Heart left ventricle (tissue), 16 donors: ENCODE data around the gene PPP2R2D. TPM values are rescaled to one million over a fixed set of nuclear protein-coding genes. Genes with fewer than 3 reads are reported as not detected.

ENCODE experiments used
- ATAC-seq, 4 donors: fragments of 200-7000 bp; cut with Tn5 transposase; one replicate each; pipeline ENCODE4 v1.9.1; 2020 to 2022; ENCODE audit warnings: moderate library complexity in 4 of 4, mild to moderate bottlenecking in 3 of 4, moderate number of reproducible peaks in 1 of 4
- DNase-seq, 5 donors: peaks; one replicate each; pipeline ENCODE4 v3.0.0-alpha.2; 2020
- H3K27ac ChIP-seq, 12 donors: fragments of 200-600 bp; sonication (generic) in 4 of 12; one replicate each; pipeline versions ENCODE4 v1.5.0 to v1.8.0; 2016 to 2022; ENCODE audit warnings: mild to moderate bottlenecking in 2 of 12
- H3K27me3 ChIP-seq, 9 donors: fragments of 200-600 bp; sonication (generic) in 2 of 9; one replicate each; pipeline versions ENCODE4 v1.5.1 to v1.8.0; 2016 to 2022; ENCODE audit warnings: mild to moderate bottlenecking in 3 of 9
- H3K36me3 ChIP-seq, 9 donors: fragments of 200-600 bp; sonication (generic) in 2 of 9; one replicate each; pipeline versions ENCODE4 v1.5.0 to v1.8.0; 2018 to 2022; ENCODE audit warnings: mild to moderate bottlenecking in 2 of 9
- H3K4me1 ChIP-seq, 12 donors: fragments of 200-600 bp; sonication (generic) in 4 of 12; one replicate each; pipeline versions ENCODE4 v1.5.0 to v1.8.0; 2016 to 2022; ENCODE audit warnings: mild to moderate bottlenecking in 3 of 12
- H3K4me3 ChIP-seq, 12 donors: fragments of 200-600 bp; sonication (generic) in 4 of 12; one replicate each; pipeline versions ENCODE4 v1.5.0 to v1.8.0; 2017 to 2022; ENCODE audit warnings: mild to moderate bottlenecking in 9 of 12, moderate library complexity in 4 of 12
- H3K9me3 ChIP-seq, 12 donors: fragments of 200-600 bp; sonication (generic) in 4 of 12; one replicate each; pipeline versions ENCODE4 v1.5.0 to v1.8.0; 2016 to 2022; ENCODE audit warnings: mild to moderate bottlenecking in 1 of 12
- CTCF ChIP-seq, 12 donors: fragments of 200-600 bp; sonication (generic) in 4 of 12; IDR thresholded peaks; one replicate each; pipeline versions ENCODE4 v1.5.0 to v1.8.0; 2018 to 2022; ENCODE audit warnings: antibody characterized with exemption in 12 of 12, mild to moderate bottlenecking in 5 of 12
- POLR2A ChIP-seq, 2 donors: fragments of 450-650 bp; IDR thresholded peaks; one replicate each; pipeline ENCODE4 v1.6.1; 2017; ENCODE audit warnings: antibody characterized with exemption in 2 of 2, mild to moderate bottlenecking in 2 of 2, moderate library complexity in 2 of 2
- WGBS, 4 donors: extraction: QIAGEN DNeasy Blood & Tissue Kit in 2 of 4; methylation state at CpG; one replicate each; pipeline versions ENCODE4 v1.1.5 to v1.1.7; 2013 to 2018; 5-methylcytosine and 5-hydroxymethylcytosine counted together
- intact Hi-C, 10 donors: fragments of 100-400 bp; cut with DNase I; formaldehyde crosslinking; loops; one replicate each; pipeline versions ENCODE4 v1.11.1 to v1.14.2; 2022
- polyA plus RNA-seq, 2 donors: library from polyadenylated mRNA; stranded (reverse); fragments of 200-250 nt; gene quantifications; one replicate each; pipeline ENCODE4 v1.2.3, GENCODE V29; 2013
- total RNA-seq, 9 donors: library from RNA; depleted of rRNA in 2 of 9; stranded (reverse); fragments of >200 nt in 2 of 9; fragmentation: NEBNext Ultra II Directional in 3 of 9; extraction: Animal tissue kit (Norgen Biotek cat#: 25700) in 3 of 9; gene quantifications; one replicate each; pipeline versions ENCODE4 v1.1.0 to v1.2.4, GENCODE V29; 2016 to 2023
- donor health status: ischemic (EF 13 %, LVEDD 7.1; RV severe dilation, severe dysfunction).
- donor health status: healthy with polysubstance abuse.
- donor health status: DM: no; HTN: yes; CAD: no.
- donor health status: DM: no; HTN: no; CAD: no.
- donor health status: ischemic (EF 25% LVEDD 6.9; RV normal size, moderate dysfunction).
- donor health status: ischemic (EF 25% LVEDD 5.7; RV mildly dilated, moderate dysfunction).
- donor health status: healthy.
- donor health status: DM: yes; HTN: yes; CAD: no.
- donor health status: ischemic (EF 35%, LVEDD 5.7; RV mildly dilated, moderate dysfunction).
- donor health status: nonischemic (EF 11% LVEDD 7.7; RV severe dilation, severe dysfunction).
- donor health status: DM: yes; HTN: yes; CAD: no.
- donor health status: PGD.
- donor health status: ischemic (EF 29% LVEDD 5.4; RV normal size, mild dysfunction).
- donor health status: nonischemic (EF 23%, LVEDD 6.1; RV moderate dilation, normal function).

The PPP2R2D gene
- total and polyA plus RNA-seq, 11 donors, result 29.4 to 43.4 (median 36.4) TPM

- no peak for DNase-seq
- intact Hi-C loops, result no loop called here
- 86 to 92% (median 89%) methylated on average over 10 of the region's 10 CpGs for WGBS, 4 donors
- Histone ChIP-seq H3K36me3 (no peaks in the 10 kb centered on the region), H3K4me1 (no peaks in the 10 kb centered on the region), H3K4me3 (no peak overlapping the region), H3K9me3 (no peaks in the 10 kb centered on the region), H3K27me3 (peaks cover 0 to 40% (median 0%) of the 10 kb centered on the region in 9 donors), H3K27ac (no peak overlapping the region)
- no peak for TF ChIP-seq CTCF (IDR thresholded peaks at IDR 0.05)
- TF ChIP-seq POLR2A (IDR thresholded peaks at IDR 0.05), result no peak
- no peak for ATAC-seq
Measured at GRCh38 chr10:131868436-131868835, 32.4 kb upstream of the PPP2R2D start.

GRCh38 chr10:131869344-131869743, 31.5 kb upstream of the PPP2R2D start:
- Histone ChIP-seq H3K36me3 (no peaks in the 10 kb centered on the region), H3K4me3 (no peak overlapping the region), H3K27ac (no peak overlapping the region), H3K4me1 (no peaks in the 10 kb centered on the region), H3K27me3 (peaks cover 0 to 49% (median 0%) of the 10 kb centered on the region in 9 donors), H3K9me3 (no peaks in the 10 kb centered on the region)
- DNase-seq, result no peak
- intact Hi-C loops, result no loop called here
- ATAC-seq, result no peak
- TF ChIP-seq POLR2A (IDR thresholded peaks at IDR 0.05), result no peak
- TF ChIP-seq CTCF (IDR thresholded peaks at IDR 0.05), result no peak
- 91 to 94% (median 94%) methylated on average over 8 of the region's 8 CpGs for WGBS, 4 donors

- DNase-seq (no peak), ATAC-seq (no peak)
- Histone ChIP-seq H3K9me3 (no peaks in the 10 kb centered on the region), H3K4me3 (no peak overlapping the region), H3K36me3 (no peaks in the 10 kb centered on the region), H3K27ac (no peak overlapping the region), H3K4me1 (peaks cover 0 to 7% (median 0%) of the 10 kb centered on the region in 12 donors), H3K27me3 (peaks cover 0 to 46% (median 0%) of the 10 kb centered on the region in 9 donors)
- intact Hi-C loops, result loop anchor here in 5 of 10 donors (5.0 to 10.0 kb wide), 4 partner anchors 416 to 1678 kb away; no protein-coding TSS in a partner anchor
- TF ChIP-seq POLR2A (IDR thresholded peaks at IDR 0.05) (no peak), CTCF (IDR thresholded peaks at IDR 0.05) (no peak)
- WGBS, 4 donors, result 78 to 87% (median 85%) methylated on average over 8 of the region's 8 CpGs
Measured at GRCh38 chr10:131870411-131870810, 30.4 kb upstream of the PPP2R2D start.

- no peaks in the 10 kb centered on the region for H3K9me3 ChIP-seq
- peaks cover 0 to 7% (median 0%) of the 10 kb centered on the region in 12 donors for H3K4me1 ChIP-seq
- peaks cover 0 to 42% (median 0%) of the 10 kb centered on the region in 9 donors for H3K27me3 ChIP-seq
- TF ChIP-seq POLR2A (IDR thresholded peaks at IDR 0.05), result no peak
- TF ChIP-seq CTCF (IDR thresholded peaks at IDR 0.05), result no peak
- no peak for DNase-seq
- ATAC-seq, result peak in 1 of 4 donors; percentile 27
- no peaks in the 10 kb centered on the region for H3K36me3 ChIP-seq
- intact Hi-C loops, result loop anchor here in 5 of 10 donors (5.0 to 10.0 kb wide), 4 partner anchors 416 to 1679 kb away; no protein-coding TSS in a partner anchor
- no peak overlapping the region for H3K4me3 ChIP-seq
- WGBS, 4 donors, result 73 to 84% (median 79%) methylated on average over 15 of the region's 15 CpGs
- no peak overlapping the region for H3K27ac ChIP-seq
Measured at GRCh38 chr10:131870831-131871672, 29.8 kb upstream of the PPP2R2D start.
